ENCODE measurements around the gene SLFN12L.
"Not testable (repeated sequence)": the region's sequence is repeated elsewhere in the genome, so short reads cannot be mapped to it uniquely, and the experiment has no call there.

Gene SLFN12L

GRCh38 chr17:35496451-35497290 is 40.8 kb downstream of the SLFN12L start:
- no peak for DNase-seq (ENCODE audit: low read depth, low spot score)

- DNase-seq (ENCODE audit: low read depth, low spot score), result no peak
These were observed 44.4 kb downstream of the SLFN12L start for GRCh38 chr17:35493040-35493439.

GRCh38 chr17:35491417-35491816 is 46.1 kb downstream of the SLFN12L start:
- DNase-seq (ENCODE audit: low read depth, low spot score), result no peak

DNA sequence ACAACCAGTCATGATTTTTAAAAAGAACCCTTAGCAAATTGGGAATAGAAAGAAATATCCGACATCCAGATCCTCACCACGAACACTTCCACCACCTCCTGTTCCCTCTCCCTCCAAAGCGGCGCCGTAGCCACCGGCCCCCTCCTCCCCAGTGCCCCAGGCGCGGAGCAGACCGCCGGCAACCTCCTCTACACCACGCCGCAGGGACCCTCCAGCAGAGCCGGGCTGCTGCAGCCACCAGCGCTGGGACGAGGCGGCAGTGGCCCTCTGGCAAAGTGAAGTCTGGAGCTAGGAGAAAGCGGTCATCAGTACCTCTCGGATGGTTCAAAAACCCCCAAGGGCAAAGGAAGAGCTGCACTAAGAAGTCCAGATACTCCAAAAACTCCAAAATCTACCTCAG is 47.5 kb downstream of the SLFN12L start:
- DNase-seq (ENCODE audit: low read depth, low spot score), result no peak

DNA sequence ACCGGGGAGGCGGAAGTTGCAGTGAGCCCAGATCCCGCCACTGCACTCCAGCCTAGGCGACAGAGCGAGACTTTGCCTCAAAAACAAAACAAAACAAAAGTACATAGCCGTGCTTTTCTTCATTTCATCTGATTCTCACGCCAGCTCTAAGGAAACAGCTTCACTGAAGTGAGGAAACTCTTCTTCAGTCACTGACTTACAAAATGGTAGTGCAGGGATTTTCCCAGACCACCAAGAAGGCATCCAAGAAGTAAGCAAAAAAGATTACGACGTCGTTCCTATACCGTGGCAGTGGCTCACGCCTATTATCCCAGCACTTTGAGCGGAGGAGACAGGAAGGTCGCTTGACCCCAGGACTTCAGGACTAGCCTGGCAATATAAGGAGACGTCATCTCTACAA is 48.5 kb downstream of the SLFN12L start:
- DNase-seq (ENCODE audit: low read depth, low spot score), result no peak

DNA sequence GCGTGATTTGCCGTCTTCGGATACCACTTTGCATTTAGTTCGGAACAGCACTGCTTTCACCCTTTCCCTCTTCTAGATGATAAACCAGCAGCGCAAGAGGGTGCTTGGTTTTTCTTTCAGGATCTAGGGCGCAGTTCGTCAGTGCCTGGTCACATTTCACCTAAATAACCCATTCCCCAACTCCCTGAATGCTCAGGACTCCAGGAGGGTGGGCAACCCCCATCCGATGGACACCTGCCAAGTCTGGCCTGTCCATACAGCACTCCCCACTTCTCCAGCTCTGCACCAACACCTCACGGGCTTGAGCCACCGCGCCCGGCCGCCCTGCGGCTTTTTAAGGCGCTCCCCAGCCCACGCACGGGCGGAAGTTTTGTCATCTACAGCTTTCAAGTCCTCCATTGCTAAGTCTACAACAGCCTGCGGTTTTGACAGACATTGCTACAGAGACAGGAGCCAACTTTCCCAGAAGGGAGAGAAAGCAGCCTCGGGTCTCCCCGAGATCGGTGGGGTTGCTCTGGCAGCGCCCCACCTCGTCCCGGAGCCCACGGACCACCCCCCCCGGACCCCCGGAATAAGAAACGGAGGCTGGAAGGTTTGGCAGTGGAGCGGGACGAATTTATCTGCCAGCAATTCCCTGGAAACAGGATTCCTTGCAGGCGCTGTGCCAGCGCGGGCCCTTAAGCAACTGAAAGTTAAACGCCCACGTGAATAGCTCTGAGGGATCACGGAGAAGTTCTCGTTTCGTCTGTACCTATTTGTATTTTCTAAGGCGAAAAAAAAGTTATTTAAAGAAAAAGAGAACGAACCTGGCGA is 50.4 kb downstream of the SLFN12L start:
- peak; percentile 63 for DNase-seq (ENCODE audit: low read depth, low spot score)

- DNase-seq (ENCODE audit: low read depth, low spot score), result no peak
These were observed 58.2 kb downstream of the SLFN12L start for GRCh38 chr17:35479271-35479670.

DNA sequence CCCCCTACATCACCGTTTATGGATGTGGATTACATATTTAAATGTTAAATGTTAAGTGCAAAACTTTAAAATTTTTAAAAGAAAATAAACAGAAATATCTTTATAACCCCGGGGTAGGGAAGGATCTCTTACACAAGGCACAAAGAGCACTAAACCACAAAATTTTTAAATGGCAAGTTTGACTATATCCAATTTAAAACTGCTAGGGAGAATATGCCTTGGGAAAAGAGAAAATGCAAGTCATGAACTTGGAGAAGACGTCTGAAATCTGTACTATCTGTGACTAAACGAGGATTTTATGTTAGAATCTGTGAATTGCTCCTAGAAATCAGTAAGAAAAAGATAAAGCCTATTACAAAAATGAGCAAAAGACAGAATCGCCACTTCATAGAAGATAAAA is 60.2 kb downstream of the SLFN12L start:
- no peak for DNase-seq (ENCODE audit: low read depth, low spot score)

DNA sequence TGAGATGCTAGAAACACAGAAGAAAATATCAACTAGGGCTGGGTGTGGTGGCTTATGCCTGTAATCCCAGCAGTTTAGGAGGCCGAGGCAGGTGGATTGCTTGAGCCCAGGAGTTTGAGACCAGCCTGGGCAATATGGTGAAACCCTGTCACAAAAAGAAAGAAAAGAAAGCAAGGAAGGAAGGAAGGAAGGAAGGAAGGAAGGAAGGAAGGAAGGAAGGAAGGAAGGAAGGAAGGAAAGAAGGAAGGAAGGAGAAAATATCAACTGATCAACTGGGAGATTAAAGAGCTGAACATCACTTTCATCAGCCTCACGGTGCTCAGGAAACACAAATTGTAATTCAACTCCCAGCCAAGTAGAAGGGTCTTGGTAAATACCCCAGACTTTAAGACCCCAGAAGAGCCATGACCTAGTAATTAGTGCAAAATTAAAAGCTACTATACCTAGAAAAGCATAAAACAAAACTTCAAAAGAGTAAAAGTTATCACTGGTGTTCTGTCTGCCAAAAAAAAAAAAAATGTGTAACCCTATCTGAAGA is 61.1 kb downstream of the SLFN12L start:
- no peak for DNase-seq (ENCODE audit: low read depth, low spot score)

GRCh38 chr17:35468475-35468874 is 69.0 kb downstream of the SLFN12L start:
- no peak for DNase-seq (ENCODE audit: low read depth, low spot score)

DNA sequence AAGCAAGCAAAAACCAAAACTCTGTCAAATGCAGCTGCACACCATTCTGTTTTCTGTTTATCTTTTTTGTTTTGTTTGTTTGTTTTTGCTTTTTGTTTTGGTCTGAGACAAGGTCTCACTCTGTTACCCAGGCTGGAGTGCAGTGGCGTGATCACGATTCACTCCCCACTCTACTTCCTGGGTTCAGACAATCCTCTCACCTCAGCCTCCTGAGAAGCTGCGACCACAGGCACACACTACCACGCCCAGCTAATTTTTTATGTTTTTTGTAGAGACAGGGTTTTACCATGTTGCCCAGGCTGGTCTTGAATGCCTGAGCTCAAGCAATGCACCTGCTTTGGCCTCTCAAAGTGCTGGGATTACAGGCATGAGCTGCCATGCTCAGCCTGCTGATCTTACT is 69.7 kb downstream of the SLFN12L start:
- no peak for DNase-seq (ENCODE audit: low read depth, low spot score)

DNA sequence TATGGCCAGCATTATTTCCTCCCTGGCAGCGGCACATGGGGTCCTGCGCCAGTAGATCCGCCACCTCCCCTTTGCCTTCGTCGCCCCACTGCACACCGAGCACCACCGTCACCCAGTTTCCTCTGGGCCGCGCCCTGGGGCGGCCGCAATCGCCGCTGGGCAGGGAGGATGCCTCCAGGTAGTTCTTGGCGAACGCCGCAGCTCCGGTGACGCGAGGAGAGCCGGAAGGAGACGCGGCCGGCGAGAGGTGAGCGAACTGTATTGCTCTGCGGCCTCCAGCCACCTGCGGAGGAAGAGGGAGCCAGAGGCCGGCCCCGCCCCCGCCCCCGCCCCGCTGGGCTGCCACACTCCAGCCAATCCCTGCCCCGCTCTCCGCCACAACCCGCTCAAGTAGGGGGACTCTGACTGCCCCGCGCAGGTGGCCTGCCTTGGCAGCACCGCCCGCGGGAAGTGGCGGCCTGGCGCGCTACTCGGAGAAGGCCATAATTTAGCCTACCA is 77.1 kb downstream of the SLFN12L start:
- DNase-seq (ENCODE audit: low read depth, low spot score), result peak; percentile 13

DNA sequence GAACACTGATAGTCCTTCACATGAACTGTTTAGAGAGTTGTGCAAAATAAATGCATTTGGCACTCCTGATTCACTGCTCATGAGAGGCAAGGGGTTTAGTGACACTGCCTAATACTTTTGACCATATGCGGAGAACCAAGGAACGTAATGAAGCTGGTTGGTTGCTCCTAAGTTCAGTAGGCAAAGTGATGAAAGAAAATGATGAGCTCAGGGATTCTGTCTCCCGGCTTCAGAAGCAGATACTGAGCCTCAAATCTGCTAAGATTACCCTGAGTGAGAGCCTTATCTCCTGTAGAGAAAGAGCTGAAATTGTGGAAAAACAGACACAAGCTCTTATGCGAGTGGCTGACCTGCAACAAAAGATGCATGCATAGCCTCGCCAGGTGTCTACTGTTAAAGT is 83.4 kb downstream of the SLFN12L start:
- not testable (repeated sequence) for DNase-seq (ENCODE audit: low read depth, low spot score)

- DNase-seq (ENCODE audit: low read depth, low spot score), result no peak
These were observed 84.3 kb downstream of the SLFN12L start for GRCh38 chr17:35453171-35453570.

DNA sequence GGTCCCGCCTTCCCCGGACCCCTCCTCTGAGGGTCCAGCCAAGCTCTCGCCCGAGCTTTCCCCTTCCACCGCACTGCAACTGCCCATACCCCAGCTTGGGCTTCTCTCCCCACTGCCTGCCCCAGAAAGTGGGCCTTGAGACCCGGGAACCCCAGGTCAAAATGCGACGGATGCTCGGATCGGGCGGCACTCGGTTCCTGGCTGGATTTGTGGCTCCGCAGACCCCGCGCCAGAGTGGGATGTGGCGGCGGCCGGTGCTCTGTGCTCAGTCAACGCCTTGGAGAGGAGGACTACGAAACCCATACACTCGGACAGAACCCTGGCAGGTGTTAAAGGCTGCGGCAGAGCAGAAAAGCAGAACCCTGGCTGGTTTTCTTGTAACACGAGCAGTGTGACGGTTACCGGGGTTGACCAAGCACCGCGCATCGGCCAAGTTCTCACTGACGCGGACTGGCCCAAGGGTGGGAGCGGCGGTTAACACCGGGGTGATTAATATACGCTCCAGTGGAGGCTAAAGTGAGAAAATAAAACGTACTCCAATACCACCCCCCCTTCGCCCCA is 88.0 kb downstream of the SLFN12L start:
- DNase-seq (ENCODE audit: low read depth, low spot score), result no peak

GRCh38 chr17:35448899-35449227 is 88.6 kb downstream of the SLFN12L start:
- DNase-seq (ENCODE audit: low read depth, low spot score), result no peak

GRCh38 chr17:35448214-35448898 is 89.1 kb downstream of the SLFN12L start, which contains the start of gene SLFN13:
Gene SLFN13, minus strand, starts transcription at chr17:35448766. Its CDS starts 3,086 bp downstream, at chr17:35445680.
- peak; percentile 64 for DNase-seq (ENCODE audit: low read depth, low spot score)

DNA sequence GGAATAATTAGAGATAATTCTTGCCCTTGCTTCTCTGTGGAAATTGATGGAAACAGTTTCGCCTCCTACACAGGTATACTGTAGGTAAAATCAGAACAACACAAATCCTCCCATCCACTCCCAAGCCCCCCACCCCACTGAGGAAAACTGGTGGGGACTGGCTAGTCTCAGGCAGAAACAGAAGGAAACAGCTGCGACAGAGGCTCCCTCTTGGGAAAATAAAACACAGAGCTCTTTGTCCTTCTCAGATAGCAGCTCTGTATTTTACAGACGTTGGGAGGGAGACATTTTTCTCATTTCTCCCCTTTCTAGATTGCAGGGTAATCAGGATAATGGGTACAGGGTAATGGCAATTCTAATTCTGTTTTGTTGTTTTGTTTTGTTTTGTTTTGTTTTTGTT is 90.0 kb downstream of the SLFN12L start:
- no peak for DNase-seq (ENCODE audit: low read depth, low spot score)

DNA sequence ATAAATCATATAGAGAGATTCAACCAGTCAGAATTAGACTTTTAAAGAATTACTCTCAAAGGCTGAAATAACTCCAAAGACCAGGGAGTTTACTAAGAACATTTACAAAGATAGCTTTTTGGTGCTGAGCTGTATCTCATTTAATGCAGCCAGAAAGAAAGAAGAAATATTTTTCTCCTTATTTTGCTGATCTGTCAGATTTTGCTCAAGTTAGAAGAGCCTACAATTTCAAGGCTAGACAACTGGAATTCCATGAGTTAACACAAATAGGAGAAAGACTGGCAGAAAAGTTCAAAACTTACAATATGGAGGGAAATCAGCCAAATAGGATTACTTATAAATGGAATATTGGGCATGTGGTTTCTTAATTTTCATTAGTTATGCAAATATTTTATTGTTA is 99.0 kb downstream of the SLFN12L start:
- DNase-seq (ENCODE audit: low read depth, low spot score), result no peak

DNA sequence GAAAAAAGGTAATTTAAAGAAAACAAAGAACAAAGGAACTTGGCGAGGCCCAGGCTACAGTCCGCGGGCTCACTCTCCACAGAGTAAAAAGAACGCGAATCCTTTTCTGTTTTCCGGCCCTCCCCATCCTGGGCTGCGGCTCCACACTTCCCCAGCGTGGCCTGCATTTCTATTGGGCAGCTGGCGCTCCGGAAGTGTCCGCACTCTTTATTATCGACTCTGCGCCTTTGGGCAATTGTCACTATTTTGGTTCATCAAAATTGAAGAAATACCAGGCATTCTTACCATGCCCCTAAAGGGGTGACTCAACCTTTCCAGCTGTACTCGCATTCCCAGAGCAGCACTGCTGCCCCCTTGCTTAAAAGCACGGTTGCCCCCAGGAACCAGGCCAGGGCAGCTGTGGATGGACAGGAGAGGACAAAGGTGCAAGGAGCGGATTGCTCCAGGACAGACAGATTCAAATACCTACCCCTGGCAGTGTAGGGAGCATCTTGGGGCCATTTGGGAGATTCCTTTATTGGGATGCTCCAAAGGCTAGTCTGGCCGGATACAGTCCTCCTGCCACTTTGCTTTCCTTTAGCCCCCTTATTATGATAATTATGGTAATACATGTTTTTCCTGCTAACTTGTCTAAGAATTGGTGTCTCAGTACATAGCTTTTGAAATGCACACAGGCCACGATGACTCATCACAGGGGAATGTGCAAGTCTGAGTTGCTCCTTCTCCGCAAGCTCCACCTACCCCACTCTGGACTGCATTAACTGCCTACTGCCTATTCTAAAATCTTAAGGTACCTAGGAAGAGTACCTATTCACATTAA is 104.2 kb downstream of the SLFN12L start:
- DNase-seq (ENCODE audit: low read depth, low spot score), result peak; percentile 23

Measured in activated CD4-positive, CD25-positive, alpha-beta regulatory T cell treated with anti-CD3 and anti-CD28 coated beads, Interleukin-2, amount 50 U/mL, for 16 hours (primary cell).